CD8-positive, alpha-beta memory T cell (primary cell): Measurements from ENCODE around the gene PPP1R12C. TPM values are rescaled to one million over a fixed set of nuclear protein-coding genes. Genes with fewer than 3 reads are reported as not detected.

Source experiments
- CTCF ChIA-PET: fragments of 350-600 bp; sonication (Branson Sonifier 250); formaldehyde crosslinking; loops from one replicate; lab custom pipeline; 2021; ENCODE audit warnings: antibody characterized with exemption; lab: Charles Lee
- POLR2A ChIA-PET: fragments of 350-600 bp; sonication (Branson Sonifier 250); formaldehyde crosslinking; loops from one replicate; lab custom pipeline; 2021; ENCODE audit warnings: antibody characterized with exemption; lab: Charles Lee
- DNase-seq, 5 donors: peaks; one replicate each; pipeline versions ENCODE4 v3.0.0 to v3.0.0-alpha.2; 2020 to 2022; ENCODE audit warnings: mixed read lengths in 1 of 5
- H3K27ac ChIP-seq: one replicate; pipeline ENCODE4 v1.7.0; 2013; ENCODE audit warnings: low read depth, mild to moderate bottlenecking, low read length, moderate library complexity
- H3K27me3 ChIP-seq: 2 replicates; pipeline ENCODE4 v1.7.0; 2013; ENCODE audit warnings: low read length, mild to moderate bottlenecking; ENCODE audit not compliant: insufficient read depth, poor library complexity, severe bottlenecking
- H3K36me3 ChIP-seq: 2 replicates; pipeline ENCODE4 v1.7.0; 2013; ENCODE audit warnings: mild to moderate bottlenecking, low read length, moderate library complexity; ENCODE audit not compliant: insufficient read depth
- H3K4me1 ChIP-seq: 2 replicates; pipeline ENCODE4 v1.7.0; 2013; ENCODE audit warnings: mild to moderate bottlenecking, low read length, moderate library complexity; ENCODE audit not compliant: insufficient read depth
- H3K4me3 ChIP-seq: 2 replicates; pipeline ENCODE4 v1.7.0; 2013; ENCODE audit warnings: mild to moderate bottlenecking, low read length
- H3K9me3 ChIP-seq: 2 replicates; pipeline ENCODE4 v1.7.0; 2013; ENCODE audit warnings: mild to moderate bottlenecking, low read length
- H3K27ac Mint-ChIP-seq, 8 donors: one replicate each; pipeline ENCODE4 v1.8.0; 2020 to 2021; ENCODE audit warnings: mixed read lengths in 8 of 8, mild to moderate bottlenecking in 6 of 8, inconsistent platforms in 3 of 8, moderate library complexity in 3 of 8
- H3K27me3 Mint-ChIP-seq, 2 donors: one replicate each; pipeline ENCODE4 v1.8.0; 2020 to 2021; ENCODE audit warnings: mixed read lengths in 2 of 2, mild to moderate bottlenecking in 1 of 2, moderate library complexity in 1 of 2
- H3K36me3 Mint-ChIP-seq, 3 donors: one replicate each; pipeline ENCODE4 v1.8.0; 2020 to 2021; ENCODE audit warnings: mixed read lengths in 3 of 3, inconsistent platforms in 1 of 3, mild to moderate bottlenecking in 1 of 3
- H3K4me1 Mint-ChIP-seq, 3 donors: one replicate each; pipeline ENCODE4 v1.8.0; 2020 to 2021; ENCODE audit warnings: mixed read lengths in 3 of 3, inconsistent platforms in 1 of 3, mild to moderate bottlenecking in 1 of 3
- H3K4me3 Mint-ChIP-seq, 7 donors: one replicate each; pipeline ENCODE4 v1.8.0; 2020 to 2021; ENCODE audit warnings: mixed read lengths in 7 of 7, mild to moderate bottlenecking in 6 of 7, moderate library complexity in 4 of 7, inconsistent platforms in 2 of 7
- H3K9me3 Mint-ChIP-seq, 5 donors: one replicate each; pipeline ENCODE4 v1.8.0; 2020 to 2022; ENCODE audit warnings: mixed read lengths in 5 of 5, mild to moderate bottlenecking in 3 of 5, moderate library complexity in 2 of 5, inconsistent platforms in 1 of 5
- polyA plus RNA-seq: library from polyadenylated mRNA; unstranded; fragments of 300-500 nt; fragmentation: Illumina TruSeq; gene quantifications from one replicate; pipeline ENCODE4 v1.2.3, GENCODE V29; 2021
- total RNA-seq, 2 experiments: library from RNA; stranded (reverse); gene quantifications; one replicate each; pipeline ENCODE4 v1.2.3, GENCODE V29; 2021

The PPP1R12C gene
- total and polyA plus RNA-seq, 3 experiments from 2014 or later: 7.7 to 98.3 (median 95.4) TPM

DNA sequence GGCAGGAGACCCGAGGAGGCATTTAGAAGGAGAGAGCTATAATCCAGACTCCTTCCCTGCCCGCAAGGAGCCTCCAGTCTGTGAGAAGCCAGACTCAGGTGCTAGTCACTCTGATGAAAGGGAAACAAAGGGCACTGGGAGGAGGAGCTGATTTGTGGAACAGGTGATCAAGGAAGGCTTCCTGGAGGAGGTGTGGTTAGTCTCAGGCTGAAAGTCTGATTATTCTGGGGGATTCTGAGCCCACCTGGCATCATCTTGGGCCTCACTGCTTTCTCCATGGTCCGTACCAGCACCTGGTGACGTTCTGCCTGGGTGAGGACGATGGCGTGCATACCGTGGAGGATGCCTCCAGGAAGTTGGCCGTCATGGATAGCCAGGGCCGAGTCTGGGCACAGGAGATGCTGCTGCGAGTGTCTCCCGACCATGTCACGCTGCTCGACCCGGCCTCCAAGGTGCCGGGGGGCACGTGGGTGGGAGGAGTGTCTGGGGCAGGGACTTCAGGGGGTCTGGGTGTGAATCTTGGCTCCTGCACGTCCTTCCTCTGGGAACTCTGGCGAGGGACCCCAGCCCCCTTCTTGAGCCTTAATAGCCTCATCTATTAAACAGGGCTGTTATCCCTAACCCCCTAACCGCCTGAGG lies 37.9 kb downstream of the PPP1R12C start:
- peaks cover 23% of the 10 kb centered on the region for H3K27me3 ChIP-seq
- H3K4me1 Mint-ChIP-seq: peaks cover 16 to 34% (median 22%) of the 10 kb centered on the region in 3 donors
- no peak overlapping the region for H3K4me3 ChIP-seq
- ChIA-PET CTCF (no interaction called here), POLR2A (interaction anchor here (0.7 to 0.8 kb wide), 2 partner anchors 36 to 1235 kb away, joined by 3 read pairs; partner anchors contain the start of gene ZSCAN5A)
- peaks cover 0 to 2% (median 0%) of the 10 kb centered on the region in 5 donors for H3K9me3 Mint-ChIP-seq
- peak overlapping the region in 4 of 7 donors; percentile 45 to 86 (median 73) for H3K4me3 Mint-ChIP-seq
- peaks cover 28% of the 10 kb centered on the region for H3K4me1 ChIP-seq
- H3K36me3 Mint-ChIP-seq: no peaks in the 10 kb centered on the region
- H3K9me3 ChIP-seq: no peaks in the 10 kb centered on the region
- peak overlapping the region in 1 of 8 donors; percentile 74 for H3K27ac Mint-ChIP-seq
- DNase-seq: no peak
- no peaks in the 10 kb centered on the region for H3K36me3 ChIP-seq
- H3K27ac ChIP-seq: no peak overlapping the region
- H3K27me3 Mint-ChIP-seq: peaks cover 46 to 68% of the 10 kb centered on the region in 2 donors

DNA sequence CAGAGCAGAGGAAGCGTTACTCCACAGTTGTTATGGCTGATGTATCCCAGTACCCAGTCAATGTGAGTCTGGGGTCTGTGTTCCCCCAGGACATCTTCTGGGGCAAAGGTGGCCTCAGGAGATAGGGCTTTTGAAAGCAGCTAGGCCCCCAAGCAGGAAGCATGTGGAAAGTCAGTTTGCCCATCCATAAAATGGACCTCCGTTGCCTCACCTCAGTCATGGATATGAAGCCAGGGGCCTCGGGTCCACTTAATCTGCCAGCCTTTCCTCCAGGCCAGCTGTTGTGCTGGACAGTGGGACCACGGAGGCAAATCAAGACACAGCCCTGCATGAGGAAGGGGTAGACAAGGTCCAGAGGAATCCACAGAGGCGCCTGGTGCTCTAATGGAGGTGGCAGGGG lies 38.4 kb downstream of the PPP1R12C start:
- peaks cover 16 to 34% (median 22%) of the 10 kb centered on the region in 3 donors for H3K4me1 Mint-ChIP-seq
- DNase-seq: no peak
- H3K4me3 Mint-ChIP-seq: peak overlapping the region in 6 of 7 donors; percentile 15 to 71 (median 46)
- CTCF ChIA-PET: no interaction called here
- POLR2A ChIA-PET: no interaction called here
- Histone ChIP-seq H3K4me3 (no peak overlapping the region), H3K27me3 (peaks cover 23% of the 10 kb centered on the region), H3K36me3 (no peaks in the 10 kb centered on the region), H3K4me1 (peaks cover 28% of the 10 kb centered on the region), H3K9me3 (no peaks in the 10 kb centered on the region), H3K27ac (no peak overlapping the region)
- H3K27me3 Mint-ChIP-seq: peaks cover 45 to 67% of the 10 kb centered on the region in 2 donors
- no peak overlapping the region for H3K27ac Mint-ChIP-seq
- H3K9me3 Mint-ChIP-seq: peaks cover 0 to 5% (median 0%) of the 10 kb centered on the region in 5 donors
- no peaks in the 10 kb centered on the region for H3K36me3 Mint-ChIP-seq

DNA sequence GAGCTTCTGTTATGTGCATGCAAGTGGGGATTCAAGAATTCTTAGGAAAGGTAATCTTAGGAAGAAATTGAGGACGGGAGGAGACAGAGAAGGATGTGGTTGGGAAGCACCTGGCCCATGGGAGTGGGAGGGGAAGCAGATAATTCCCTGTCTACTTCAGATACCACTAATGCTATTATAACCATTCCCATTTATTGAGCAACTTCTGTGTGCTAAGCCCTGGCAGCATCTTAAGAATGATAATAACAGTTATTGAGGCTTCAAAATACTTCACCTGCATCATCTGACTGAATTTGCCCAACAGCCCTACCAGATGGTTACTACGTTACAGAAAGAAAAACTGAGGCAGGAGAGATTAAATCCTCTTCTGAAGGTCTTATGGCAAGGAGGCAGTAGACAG lies 40.3 kb downstream of the PPP1R12C start:
- H3K4me3 ChIP-seq: no peak overlapping the region
- H3K27ac ChIP-seq: no peak overlapping the region
- H3K9me3 ChIP-seq: no peaks in the 10 kb centered on the region
- ChIA-PET POLR2A (no interaction called here), CTCF (no interaction called here)
- H3K27me3 ChIP-seq: peaks cover 9% of the 10 kb centered on the region
- DNase-seq: no peak
- no peaks in the 10 kb centered on the region for H3K36me3 ChIP-seq
- Mint-ChIP-seq H3K27ac (no peak overlapping the region), H3K9me3 (peaks cover 0 to 16% (median 5%) of the 10 kb centered on the region in 5 donors), H3K4me1 (peaks cover 11 to 28% (median 17%) of the 10 kb centered on the region in 3 donors), H3K27me3 (peaks cover 47 to 65% of the 10 kb centered on the region in 2 donors), H3K4me3 (peak overlapping the region in 1 of 7 donors; percentile 32), H3K36me3 (no peaks in the 10 kb centered on the region)
- H3K4me1 ChIP-seq: peaks cover 23% of the 10 kb centered on the region

DNA sequence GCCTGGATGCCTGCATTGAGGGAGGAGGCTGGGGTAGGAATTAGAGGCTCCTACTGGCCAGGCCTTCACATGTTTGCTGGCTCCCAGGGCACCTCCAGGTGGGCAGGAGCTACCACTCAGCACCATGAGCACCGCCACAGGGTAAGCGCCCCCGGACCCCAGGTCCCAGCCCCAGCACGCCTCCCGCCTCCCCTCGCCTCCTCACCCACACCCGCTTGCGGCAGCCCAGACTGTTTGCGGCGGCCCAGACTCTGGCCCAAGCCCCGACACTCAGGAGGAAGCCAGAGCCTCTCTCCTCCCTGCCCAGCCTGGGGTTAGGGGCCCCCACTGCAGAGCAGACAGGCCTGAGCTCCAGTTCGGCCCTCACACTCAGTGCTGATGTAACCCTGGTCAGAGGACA lies 41.1 kb downstream of the PPP1R12C start:
- no peak overlapping the region for H3K4me3 ChIP-seq
- H3K27ac ChIP-seq: no peak overlapping the region
- peaks cover 5% of the 10 kb centered on the region for H3K27me3 ChIP-seq
- no peaks in the 10 kb centered on the region for H3K9me3 ChIP-seq
- CTCF ChIA-PET: no interaction called here
- no peaks in the 10 kb centered on the region for H3K36me3 ChIP-seq
- Mint-ChIP-seq H3K27ac (no peak overlapping the region), H3K9me3 (peaks cover 0 to 16% (median 5%) of the 10 kb centered on the region in 5 donors), H3K27me3 (peaks cover 52 to 66% of the 10 kb centered on the region in 2 donors), H3K36me3 (no peaks in the 10 kb centered on the region), H3K4me3 (peak overlapping the region in 1 of 7 donors; percentile 18), H3K4me1 (peaks cover 11 to 20% (median 15%) of the 10 kb centered on the region in 3 donors)
- H3K4me1 ChIP-seq: peaks cover 17% of the 10 kb centered on the region
- POLR2A ChIA-PET: no interaction called here
- DNase-seq: peak in 1 of 5 donors; percentile 19

DNA sequence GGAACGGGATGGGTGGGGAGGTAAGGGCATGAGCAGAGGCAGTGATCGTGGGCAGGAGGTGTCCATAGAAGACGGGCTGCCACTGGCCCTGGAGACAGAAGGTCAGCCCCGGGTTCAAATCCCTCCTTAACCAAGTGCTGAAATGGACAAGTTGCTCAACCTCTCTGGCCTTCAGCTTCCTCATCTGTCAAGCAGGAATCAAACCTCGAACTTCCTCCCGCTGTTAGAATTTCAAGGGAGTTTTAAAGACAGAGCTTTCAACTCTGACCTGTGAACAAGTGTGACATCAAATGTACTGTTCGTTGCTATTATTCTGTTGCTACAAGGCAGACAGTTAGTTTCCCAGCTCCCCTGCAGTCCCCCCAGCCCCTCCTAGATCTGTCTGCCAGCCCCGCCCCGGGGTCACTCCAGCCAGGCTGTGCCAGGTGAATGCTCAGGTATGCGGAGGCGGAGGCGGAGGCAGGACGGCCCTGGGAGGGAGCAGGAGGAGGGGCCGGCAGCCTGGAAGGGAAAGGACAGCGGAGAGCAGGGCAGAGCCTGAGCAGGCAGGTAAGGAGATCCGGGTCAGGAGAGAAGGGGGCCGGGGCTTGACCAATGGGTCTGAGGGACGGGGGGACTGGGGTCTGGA lies 42.0 kb downstream of the PPP1R12C start, which contains the start of gene EPS8L1:
Gene EPS8L1, plus strand, starts transcription at position 499 of the 628 bp plus-strand sequence. CDS start 576 bp downstream, outside the sequence.
- no peaks in the 10 kb centered on the region for H3K36me3 Mint-ChIP-seq
- peaks cover 54 to 67% of the 10 kb centered on the region in 2 donors for H3K27me3 Mint-ChIP-seq
- Histone ChIP-seq H3K27me3 (peaks cover 6% of the 10 kb centered on the region), H3K4me1 (peaks cover 9% of the 10 kb centered on the region), H3K9me3 (no peaks in the 10 kb centered on the region), H3K36me3 (no peaks in the 10 kb centered on the region), H3K27ac (no peak within 1 kb of the TSS), H3K4me3 (no peak within 1 kb of the TSS)
- H3K4me1 Mint-ChIP-seq: peaks cover 6 to 12% (median 10%) of the 10 kb centered on the region in 3 donors
- POLR2A ChIA-PET: no interaction called here
- peak within 1 kb of the TSS in 1 of 7 donors; percentile 18 for H3K4me3 Mint-ChIP-seq
- H3K27ac Mint-ChIP-seq: no peak within 1 kb of the TSS
- peaks cover 0 to 17% (median 5%) of the 10 kb centered on the region in 5 donors for H3K9me3 Mint-ChIP-seq
- peak in 1 of 5 donors; percentile 37 for DNase-seq
- CTCF ChIA-PET: no interaction called here

DNA sequence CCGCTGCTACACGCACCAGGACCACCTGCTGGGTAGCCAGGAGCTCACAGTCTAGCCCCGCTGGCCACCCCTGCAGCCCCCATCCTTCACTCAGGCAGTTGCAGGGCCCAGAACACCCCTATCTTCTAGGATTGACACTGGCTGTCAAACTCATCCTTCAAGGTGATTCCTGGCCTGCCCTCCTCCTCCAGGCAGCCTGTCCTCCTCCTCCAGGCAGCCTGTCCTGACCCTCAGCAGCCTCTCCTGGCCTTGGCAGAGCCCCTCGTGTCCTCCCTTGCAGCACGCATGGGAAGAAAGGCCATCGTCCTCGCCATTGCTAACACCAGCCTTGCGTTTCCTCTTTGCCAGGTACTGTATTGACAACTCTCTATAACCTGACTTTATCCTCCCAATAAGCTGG lies 45.5 kb downstream of the PPP1R12C start:
- H3K27me3 Mint-ChIP-seq: peaks cover 70 to 75% of the 10 kb centered on the region in 2 donors

DNA sequence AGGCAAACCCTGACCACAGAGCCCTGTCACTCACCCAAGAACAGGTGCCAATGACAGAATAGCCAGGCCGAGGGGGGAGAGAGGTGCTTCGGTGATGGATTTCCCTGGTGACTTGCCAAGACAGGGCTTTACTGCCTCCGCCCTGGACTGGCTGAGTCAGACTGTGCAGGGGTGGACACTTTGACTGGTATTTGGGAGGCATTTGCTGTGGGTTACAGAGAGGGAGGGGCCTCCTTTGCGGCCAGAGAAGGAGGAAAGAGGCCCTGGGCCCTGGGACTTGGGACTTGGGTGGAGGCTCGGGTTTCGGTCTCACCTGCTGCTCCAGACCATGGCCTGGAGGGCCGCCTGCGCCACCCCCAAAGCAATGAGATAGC lies 46.3 kb downstream of the PPP1R12C start:
- CTCF ChIA-PET: interaction anchor here (1.5 kb wide), 1 partner anchor 17 kb away, joined by 3 read pairs; no protein-coding TSS in a partner anchor
- H3K27me3 ChIP-seq: peaks cover 23% of the 10 kb centered on the region
- no peaks in the 10 kb centered on the region for H3K36me3 Mint-ChIP-seq
- H3K27ac ChIP-seq: no peak overlapping the region
- peaks cover 8 to 9% (median 8%) of the 10 kb centered on the region in 3 donors for H3K4me1 Mint-ChIP-seq
- no peaks in the 10 kb centered on the region for H3K9me3 ChIP-seq
- H3K4me1 ChIP-seq: peaks cover 9% of the 10 kb centered on the region
- peaks cover 0 to 20% (median 5%) of the 10 kb centered on the region in 5 donors for H3K9me3 Mint-ChIP-seq
- H3K36me3 ChIP-seq: no peaks in the 10 kb centered on the region
- no peak for DNase-seq
- no peak overlapping the region for H3K27ac Mint-ChIP-seq
- peaks cover 69 to 76% of the 10 kb centered on the region in 2 donors for H3K27me3 Mint-ChIP-seq
- POLR2A ChIA-PET: no interaction called here
- no peak overlapping the region for H3K4me3 ChIP-seq
- H3K4me3 Mint-ChIP-seq: no peak overlapping the region

More for the DNA sequence above, 45.5 kb downstream of the PPP1R12C start:
- Histone ChIP-seq H3K27me3 (peaks cover 23% of the 10 kb centered on the region), H3K36me3 (no peaks in the 10 kb centered on the region), H3K9me3 (no peaks in the 10 kb centered on the region), H3K4me3 (no peak overlapping the region), H3K27ac (no peak overlapping the region), H3K4me1 (peaks cover 9% of the 10 kb centered on the region)
- Mint-ChIP-seq H3K36me3 (no peaks in the 10 kb centered on the region), H3K4me1 (peaks cover 8 to 9% (median 8%) of the 10 kb centered on the region in 3 donors), H3K27ac (peak overlapping the region in 1 of 8 donors; percentile 57), H3K4me3 (no peak overlapping the region), H3K9me3 (peaks cover 0 to 20% (median 5%) of the 10 kb centered on the region in 5 donors)
- CTCF ChIA-PET: interaction anchor here (1.5 kb wide), 1 partner anchor 16 kb away, joined by 3 read pairs; no protein-coding TSS in a partner anchor
- POLR2A ChIA-PET: no interaction called here
- no peak for DNase-seq
